Measurements from ENCODE around the gene PDZD4.

PDZD4 gene

GRCh38 chrX:153802513-153803045, 27.8 kb downstream of the PDZD4 start:
- H3K4me3 ChIP-seq (ENCODE audit: low read depth, low read length): no peak overlapping the region
- TF ChIP-seq CTCF (IDR thresholded peaks at IDR 0.05; ENCODE audit: borderline replicate concordance, insufficient read depth, low read depth, low read length): no peak

GRCh38 chrX:153801669-153802068, 28.7 kb downstream of the PDZD4 start:
- TF ChIP-seq CTCF (IDR thresholded peaks at IDR 0.05; ENCODE audit: borderline replicate concordance, insufficient read depth, low read depth, low read length): no peak
- H3K4me3 ChIP-seq (ENCODE audit: low read depth, low read length): no peak overlapping the region

GRCh38 chrX:153800746-153801145, 29.6 kb downstream of the PDZD4 start:
- TF ChIP-seq CTCF (IDR thresholded peaks at IDR 0.05; ENCODE audit: borderline replicate concordance, insufficient read depth, low read depth, low read length): no peak
- no peak overlapping the region for H3K4me3 ChIP-seq (ENCODE audit: low read depth, low read length)

GRCh38 chrX:153800177-153800722, 30.1 kb downstream of the PDZD4 start:
- TF ChIP-seq CTCF (IDR thresholded peaks at IDR 0.05; ENCODE audit: borderline replicate concordance, insufficient read depth, low read depth, low read length): no peak
- H3K4me3 ChIP-seq (ENCODE audit: low read depth, low read length): no peak overlapping the region

- no peak overlapping the region for H3K4me3 ChIP-seq (ENCODE audit: low read depth, low read length)
- no peak for TF ChIP-seq CTCF (IDR thresholded peaks at IDR 0.05; ENCODE audit: borderline replicate concordance, insufficient read depth, low read depth, low read length)
Measured at GRCh38 chrX:153799326-153799725, 31.0 kb downstream of the PDZD4 start.

- TF ChIP-seq CTCF (IDR thresholded peaks at IDR 0.05; ENCODE audit: borderline replicate concordance, insufficient read depth, low read depth, low read length): no peak
Measured at GRCh38 chrX:153797415-153798015, 32.8 kb downstream of the PDZD4 start.

More at GRCh38 chrX:153797415-153798015, 32.8 kb downstream of the PDZD4 start:
- no peak overlapping the region for H3K4me3 ChIP-seq (ENCODE audit: low read depth, low read length)

All from GM12875 (cell line).